PC-3 (cell line): ENCODE measurements around the gene CRISPLD2. TPM values are rescaled to one million over a fixed set of nuclear protein-coding genes. Genes with fewer than 3 reads are reported as not detected.

Experiments used
- ATAC-seq: fragments of 200-7000 bp; cut with Tn5 transposase; 2 replicates; pipeline ENCODE4 v1.9.1; 2020; ENCODE audit warnings: mild to moderate bottlenecking, moderate library complexity
- BruUV-seq: library from RNA; stranded (reverse); fragments of 400-500 nt; replicated peaks from 2 replicates; lab custom pipeline; 2021; lab: Mats Ljungman, UMichigan
- CTCF ChIA-PET: fragments of 300-600 bp; sonication (Branson Sonifier 250); formaldehyde crosslinking; loops from one replicate; lab custom pipeline; 2022; ENCODE audit warnings: antibody characterized with exemption; lab: Charles Lee
- POLR2A ChIA-PET: fragments of 300-600 bp; sonication (Branson Sonifier 250); formaldehyde crosslinking; loops from one replicate; lab custom pipeline; 2022; ENCODE audit warnings: antibody characterized with exemption; ENCODE audit not compliant: unreplicated experiment; lab: Charles Lee
- DNase-seq: peaks from one replicate; pipeline ENCODE4 v3.0.0-alpha.2; 2015
- H2AFZ ChIP-seq: fragments of 300-600 bp; sonication (generic); 2 replicates; pipeline ENCODE4 v1.6.0; 2016; ENCODE audit warnings: antibody characterized with exemption, low read length
- H3F3A ChIP-seq: fragments of 300-600 bp; sonication (generic); one replicate; pipeline ENCODE4 v1.6.0; 2017; ENCODE audit warnings: antibody characterized with exemption, low read length, control low read depth, mild to moderate bottlenecking; ENCODE audit not compliant: unreplicated experiment
- H3K27ac ChIP-seq: fragments of 300-600 bp; sonication (generic); 2 replicates; pipeline ENCODE4 v1.5.1; 2016; ENCODE audit warnings: mild to moderate bottlenecking, low read length
- H3K27me3 ChIP-seq: fragments of 300-600 bp; sonication (generic); 2 replicates; pipeline ENCODE4 v1.6.1; 2016; ENCODE audit warnings: low read length, mixed read lengths
- H3K36me3 ChIP-seq: fragments of 300-600 bp; sonication (generic); 2 replicates; pipeline ENCODE4 v1.6.1; 2016; ENCODE audit warnings: low read depth, mixed run types, low read length, mixed read lengths
- H3K4me1 ChIP-seq: fragments of 300-600 bp; sonication (generic); 2 replicates; pipeline ENCODE4 v1.5.1; 2016; ENCODE audit warnings: low read length; ENCODE audit not compliant: insufficient read depth
- H3K4me2 ChIP-seq: fragments of 300-600 bp; sonication (generic); 2 replicates; pipeline ENCODE4 v1.6.0; 2016; ENCODE audit warnings: low read length
- H3K4me3 ChIP-seq: fragments of 300-600 bp; sonication (generic); 2 replicates; pipeline ENCODE4 v1.5.1; 2016; ENCODE audit warnings: mild to moderate bottlenecking, low read length, mixed read lengths
- H3K79me2 ChIP-seq: fragments of 300-600 bp; sonication (generic); 2 replicates; pipeline ENCODE4 v1.6.1; 2017; ENCODE audit warnings: low read length, mixed read lengths
- H3K9ac ChIP-seq: fragments of 300-600 bp; sonication (generic); 2 replicates; pipeline ENCODE4 v1.6.0; 2016; ENCODE audit warnings: mild to moderate bottlenecking, low read length
- H3K9me2 ChIP-seq: fragments of 300-600 bp; sonication (generic); replicated peaks from 2 replicates; pipeline ENCODE4 v1.6.1; 2016; ENCODE audit warnings: mixed run types, low read length, mixed read lengths
- H3K9me3 ChIP-seq: fragments of 300-600 bp; sonication (generic); 2 replicates; pipeline ENCODE4 v1.6.1; 2016; ENCODE audit warnings: low read length, mixed read lengths
- H4K20me1 ChIP-seq: fragments of 300-600 bp; sonication (generic); 2 replicates; pipeline ENCODE4 v1.6.1; 2016; ENCODE audit warnings: low read length, mixed read lengths
- EZH2 ChIP-seq: fragments of 300-600 bp; sonication (generic); IDR thresholded peaks from one replicate; pipeline ENCODE4 v1.6.1; 2017; ENCODE audit warnings: antibody characterized with exemption, mild to moderate bottlenecking, low read length; ENCODE audit not compliant: unreplicated experiment
- EZH2phosphoT487 ChIP-seq: fragments of 300-600 bp; sonication (generic); IDR thresholded peaks from 2 replicates; pipeline ENCODE4 v1.6.1; 2018; ENCODE audit warnings: mild to moderate bottlenecking, antibody characterized with exemption, low read length, borderline replicate concordance
- intact Hi-C: fragments of 100-400 bp; cut with micrococcal nuclease; formaldehyde crosslinking; loops from 2 replicates; pipeline ENCODE4 v1.9.0; 2023
- total RNA-seq: library from RNA; depleted of rRNA; stranded (reverse); fragments of >200 nt; gene quantifications from 2 replicates; pipeline ENCODE4 v1.2.3, GENCODE V29; 2014
- TF ChIP-seq, protein P1 (sequence below): fragments of 300-600 bp; sonication (generic); conservative IDR thresholded peaks from 2 replicates; pipeline ENCODE4 v1.5.1; 2017; ENCODE audit warnings: antibody characterized with exemption, low read depth, mild to moderate bottlenecking, low read length

CRISPLD2 gene
- total RNA-seq, 1 experiment from 2014 or later, result 2.8 TPM

DNA sequence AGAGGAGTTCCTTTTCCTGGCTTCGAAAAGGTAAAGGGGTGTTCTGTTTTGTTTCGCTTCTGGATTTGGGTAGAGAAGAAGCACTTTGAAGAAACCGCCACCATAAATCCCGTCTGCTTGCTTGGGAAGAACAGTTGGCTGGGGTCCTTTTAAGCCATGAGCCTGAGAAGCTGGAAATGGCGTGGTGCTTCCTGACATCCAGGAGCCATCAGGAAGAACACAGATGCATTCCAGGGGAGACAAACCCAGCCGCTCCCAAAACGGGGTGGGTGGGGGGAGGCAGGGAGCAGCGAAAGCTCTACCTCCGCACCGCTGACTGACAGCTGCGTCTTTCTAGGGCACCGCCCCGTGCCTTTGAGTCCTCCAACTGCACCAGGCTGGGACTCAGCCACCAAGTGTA, 99.9 kb downstream of the CRISPLD2 start:
- Histone ChIP-seq H3K79me2 (no peaks in the 10 kb centered on the region), H3K9ac (no peak overlapping the region), H3K36me3 (no peaks in the 10 kb centered on the region), H3K9me2 (no peaks in the 10 kb centered on the region), H3K9me3 (no peaks in the 10 kb centered on the region), H3K27ac (no peak overlapping the region), H4K20me1 (no peaks in the 10 kb centered on the region), H3K4me1 (no peaks in the 10 kb centered on the region), H3K4me2 (no peak overlapping the region), H3K27me3 (no peaks in the 10 kb centered on the region), H3K4me3 (no peak overlapping the region), H2AFZ (no peak overlapping the region), H3F3A (no peaks in the 10 kb centered on the region)
- ATAC-seq (no peak), DNase-seq (no peak)
- intact Hi-C loops, result no loop called here
- no TSS peak for BruUV-seq
- ChIA-PET POLR2A (no interaction called here), CTCF (no interaction called here)
- TF ChIP-seq EZH2 (no peak), EZH2phosphoT487 (no peak)
- TF ChIP-seq, protein P1, sequence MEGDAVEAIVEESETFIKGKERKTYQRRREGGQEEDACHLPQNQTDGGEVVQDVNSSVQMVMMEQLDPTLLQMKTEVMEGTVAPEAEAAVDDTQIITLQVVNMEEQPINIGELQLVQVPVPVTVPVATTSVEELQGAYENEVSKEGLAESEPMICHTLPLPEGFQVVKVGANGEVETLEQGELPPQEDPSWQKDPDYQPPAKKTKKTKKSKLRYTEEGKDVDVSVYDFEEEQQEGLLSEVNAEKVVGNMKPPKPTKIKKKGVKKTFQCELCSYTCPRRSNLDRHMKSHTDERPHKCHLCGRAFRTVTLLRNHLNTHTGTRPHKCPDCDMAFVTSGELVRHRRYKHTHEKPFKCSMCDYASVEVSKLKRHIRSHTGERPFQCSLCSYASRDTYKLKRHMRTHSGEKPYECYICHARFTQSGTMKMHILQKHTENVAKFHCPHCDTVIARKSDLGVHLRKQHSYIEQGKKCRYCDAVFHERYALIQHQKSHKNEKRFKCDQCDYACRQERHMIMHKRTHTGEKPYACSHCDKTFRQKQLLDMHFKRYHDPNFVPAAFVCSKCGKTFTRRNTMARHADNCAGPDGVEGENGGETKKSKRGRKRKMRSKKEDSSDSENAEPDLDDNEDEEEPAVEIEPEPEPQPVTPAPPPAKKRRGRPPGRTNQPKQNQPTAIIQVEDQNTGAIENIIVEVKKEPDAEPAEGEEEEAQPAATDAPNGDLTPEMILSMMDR, result no peak

DNA sequence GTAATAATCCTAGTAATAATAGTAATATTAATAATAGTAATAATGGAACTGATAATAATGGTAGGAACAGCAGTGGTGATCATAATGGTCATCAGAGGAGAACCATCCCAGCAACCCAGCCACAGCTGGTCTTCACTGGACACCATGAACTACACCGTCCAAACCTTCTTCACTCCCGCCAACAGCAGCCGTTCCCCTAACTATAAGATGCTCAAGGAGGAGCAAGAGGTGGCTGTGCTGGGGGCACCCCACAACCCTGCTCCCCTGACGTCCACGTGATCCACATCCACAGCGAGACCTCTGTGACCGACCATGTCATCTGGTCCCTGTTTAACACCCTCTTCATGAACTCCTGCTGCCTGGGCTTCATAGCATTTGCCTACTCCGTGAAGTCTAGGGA, 100.5 kb downstream of the CRISPLD2 start:
- ChIA-PET CTCF (no interaction called here), POLR2A (no interaction called here)
- H3K9me2 ChIP-seq, result no peaks in the 10 kb centered on the region
- H3F3A ChIP-seq, result no peaks in the 10 kb centered on the region
- intact Hi-C loops, result no loop called here
- BruUV-seq, result no TSS peak
- no peaks in the 10 kb centered on the region for H3K4me1 ChIP-seq
- DNase-seq (no peak), ATAC-seq (no peak)
- no peak overlapping the region for H3K4me2 ChIP-seq
- H3K27me3 ChIP-seq, result no peaks in the 10 kb centered on the region
- H3K4me3 ChIP-seq, result no peak overlapping the region
- H2AFZ ChIP-seq, result no peak overlapping the region
- H3K27ac ChIP-seq, result no peak overlapping the region
- no peaks in the 10 kb centered on the region for H3K36me3 ChIP-seq
- H3K9me3 ChIP-seq, result no peaks in the 10 kb centered on the region
- TF ChIP-seq, protein P1, result no peak
- TF ChIP-seq EZH2phosphoT487, result no peak
- no peak for TF ChIP-seq EZH2
- H4K20me1 ChIP-seq, result no peaks in the 10 kb centered on the region
- no peaks in the 10 kb centered on the region for H3K79me2 ChIP-seq
- H3K9ac ChIP-seq, result no peak overlapping the region

DNA sequence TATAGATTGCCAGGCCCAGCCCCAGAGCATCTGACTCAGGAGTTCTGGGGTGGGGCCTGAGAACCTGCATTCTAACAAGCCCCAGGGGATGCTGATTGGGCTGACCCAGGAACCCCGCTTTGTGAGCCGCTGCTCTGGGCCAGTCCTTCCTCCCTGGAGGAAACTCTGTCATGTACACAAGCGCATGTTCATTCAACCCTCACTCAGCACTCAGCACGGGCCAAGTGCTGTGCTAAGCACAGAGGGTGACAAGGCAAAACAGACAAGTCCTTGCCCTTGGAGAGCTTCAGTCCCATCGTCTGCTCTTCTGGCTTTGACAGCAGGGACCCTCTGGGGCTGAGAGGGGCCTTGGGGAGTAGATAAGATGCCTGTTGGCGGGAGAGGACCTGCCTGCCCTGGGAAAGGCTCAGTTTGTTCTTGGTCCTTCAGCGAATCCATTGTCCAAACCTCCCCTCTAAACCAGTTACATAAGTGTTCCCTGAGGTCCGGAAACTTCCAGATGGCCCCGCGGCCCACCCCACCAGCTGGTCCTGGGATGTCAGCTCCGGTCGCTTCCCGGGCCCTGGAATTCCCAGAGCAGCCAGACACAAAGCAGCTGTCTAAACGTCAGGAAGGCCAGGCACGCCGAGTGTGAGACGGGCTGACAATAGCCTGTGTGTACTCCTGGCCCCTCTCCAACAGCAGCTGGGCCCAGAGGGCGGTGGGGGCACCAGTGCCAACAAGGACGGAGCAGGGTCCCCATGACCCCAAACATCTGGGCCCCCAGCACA, 102.8 kb downstream of the CRISPLD2 start:
- intact Hi-C loops, result no loop called here
- H3K27me3 ChIP-seq, result no peaks in the 10 kb centered on the region
- ATAC-seq, result no peak
- H2AFZ ChIP-seq, result no peak overlapping the region
- no peaks in the 10 kb centered on the region for H3F3A ChIP-seq
- BruUV-seq, result no TSS peak
- H3K9me3 ChIP-seq, result no peaks in the 10 kb centered on the region
- POLR2A ChIA-PET, result no interaction called here
- CTCF ChIA-PET, result no interaction called here
- no peak overlapping the region for H3K4me2 ChIP-seq
- no peaks in the 10 kb centered on the region for H3K79me2 ChIP-seq
- H3K36me3 ChIP-seq, result no peaks in the 10 kb centered on the region
- no peak overlapping the region for H3K27ac ChIP-seq
- H3K4me1 ChIP-seq, result no peaks in the 10 kb centered on the region
- TF ChIP-seq EZH2 (no peak), EZH2phosphoT487 (no peak)
- TF ChIP-seq, protein P1, result no peak
- H3K9ac ChIP-seq, result no peak overlapping the region
- no peaks in the 10 kb centered on the region for H3K9me2 ChIP-seq
- H4K20me1 ChIP-seq, result no peaks in the 10 kb centered on the region
- no peak for DNase-seq
- H3K4me3 ChIP-seq, result no peak overlapping the region
